RPMI8226 (cell line): ENCODE measurements around the gene AP2A2.

Experiments used
- DNase-seq: peaks from one replicate; pipeline ENCODE4 v3.0.0-alpha.2; 2015

AP2A2 gene

GRCh38 chr11:926341-926916 is 759 bp downstream of the AP2A2 start:
- no peak for DNase-seq

GRCh38 chr11:927871-928270 is 2.2 kb downstream of the AP2A2 start:
- peak; percentile 79 for DNase-seq

GRCh38 chr11:928786-929185 is 3.1 kb downstream of the AP2A2 start:
- DNase-seq: no peak

- no peak for DNase-seq
These were observed 3.7 kb downstream of the AP2A2 start for GRCh38 chr11:929405-929804.

- DNase-seq: no peak
These were observed 5.7 kb downstream of the AP2A2 start for GRCh38 chr11:931385-931784.

GRCh38 chr11:932435-932834 is 6.8 kb downstream of the AP2A2 start:
- no peak for DNase-seq

- DNase-seq: no peak
These were observed 7.6 kb downstream of the AP2A2 start for GRCh38 chr11:933142-933851.

GRCh38 chr11:933936-934335 is 8.3 kb downstream of the AP2A2 start:
- no peak for DNase-seq

- no peak for DNase-seq
These were observed 8.9 kb downstream of the AP2A2 start for GRCh38 chr11:934527-934926.

GRCh38 chr11:936199-936598 is 10.5 kb downstream of the AP2A2 start:
- no peak for DNase-seq

GRCh38 chr11:937841-938261 is 12.2 kb downstream of the AP2A2 start:
- DNase-seq: no peak

- no peak for DNase-seq
These were observed 14.9 kb downstream of the AP2A2 start for GRCh38 chr11:940496-941135.

GRCh38 chr11:942823-943222 is 17.2 kb downstream of the AP2A2 start:
- no peak for DNase-seq

- DNase-seq: no peak
These were observed 19.2 kb downstream of the AP2A2 start for GRCh38 chr11:944711-945470.

GRCh38 chr11:945986-946385 is 20.3 kb downstream of the AP2A2 start:
- DNase-seq: no peak

- no peak for DNase-seq
These were observed 22.1 kb downstream of the AP2A2 start for GRCh38 chr11:947744-948143.

- no peak for DNase-seq
These were observed 25.8 kb downstream of the AP2A2 start for GRCh38 chr11:951507-951906.

GRCh38 chr11:952406-953385 is 27.0 kb downstream of the AP2A2 start:
- no peak for DNase-seq

GRCh38 chr11:953512-953911 is 27.8 kb downstream of the AP2A2 start:
- DNase-seq: no peak

GRCh38 chr11:954392-955153 is 28.9 kb downstream of the AP2A2 start:
- DNase-seq: no peak
